IMR-90 (cell line): ENCODE results near the gene MEIS2. TPM values are rescaled to one million over a fixed set of nuclear protein-coding genes. Genes with fewer than 3 reads are reported as not detected.

Experiments used
- microRNA-seq, 2 experiments: library from miRNA; stranded (forward) in 1 of 2; unstranded in 1 of 2; fragments of 10-50 nt in 1 of 2; fragments of <30 nt in 1 of 2; gene quantifications in 1 of 2; microRNA quantifications in 1 of 2; one replicate each; pipeline versions ENCODE3 to v1.1.0; 2013 to 2020; ENCODE audit not compliant: insufficient read depth in 1 of 2, insufficient read length in 1 of 2, unreplicated experiment in 1 of 2
- polyA plus RNA-seq, 3 experiments: library from polyadenylated mRNA; depleted of rRNA; stranded (reverse); fragments of >200 nt; gene quantifications; 2 replicates each; pipeline ENCODE4 v1.2.3, GENCODE V29; 2012; ENCODE audit warnings: low replicate concordance in 1 of 3
- small RNA-seq, 5 experiments: library from RNA; depleted of rRNA; stranded (forward); fragments of <200 nt; gene quantifications; one replicate each; pipeline ENCODE3, GENCODE V24; 2012
- total RNA-seq: library from RNA; depleted of rRNA; stranded (reverse); fragments of >200 nt; gene quantifications from 2 replicates; pipeline ENCODE4 v1.2.3, GENCODE V29; 2012

MEIS2 gene
- total and polyA plus RNA-seq, 2 of the 4 experiments (the other 2 are of a cell fraction) = 70.1 to 71.3 TPM

Small RNAs within 50 kb of the gene (microRNA-seq; reads per million reads assigned to microRNA genes)
- gene MIR8063 (ENCODE audit: insufficient read depth in 1 of 2, insufficient read length in 1 of 2, unreplicated experiment in 1 of 2) (0 reads per million in 2 experiments), gene RF00012 (ENCODE audit: insufficient read depth, insufficient read length) (not detected), gene RF00019 (ENCODE audit: insufficient read depth, insufficient read length) (not detected)

Small RNAs within 50 kb of the gene (small RNA-seq; reads per million reads assigned to genes)
- gene MIR8063 (0 to 1.5 (median 0) reads per million in 5 experiments), gene RF00012 (0 to 0.04 (median 0) reads per million in 5 experiments), gene RF00019 (0 reads per million in 5 experiments)
